HG03378 (cell line): ENCODE data around the gene ZFP36L1.

ENCODE experiments used
- ATAC-seq: cut with Tn5 transposase; IDR thresholded peaks from one replicate; pipeline ENCODE4 v1.9.1; 2021; ENCODE audit warnings: mild to moderate bottlenecking, moderate library complexity; ENCODE audit not compliant: unreplicated experiment

Gene ZFP36L1

GRCh38 chr14:68741839-68742470, 50.9 kb downstream of the ZFP36L1 start:
- peak; percentile 76 for ATAC-seq

- no peak for ATAC-seq
These were observed 51.4 kb downstream of the ZFP36L1 start for GRCh38 chr14:68741477-68741791.

DNA sequence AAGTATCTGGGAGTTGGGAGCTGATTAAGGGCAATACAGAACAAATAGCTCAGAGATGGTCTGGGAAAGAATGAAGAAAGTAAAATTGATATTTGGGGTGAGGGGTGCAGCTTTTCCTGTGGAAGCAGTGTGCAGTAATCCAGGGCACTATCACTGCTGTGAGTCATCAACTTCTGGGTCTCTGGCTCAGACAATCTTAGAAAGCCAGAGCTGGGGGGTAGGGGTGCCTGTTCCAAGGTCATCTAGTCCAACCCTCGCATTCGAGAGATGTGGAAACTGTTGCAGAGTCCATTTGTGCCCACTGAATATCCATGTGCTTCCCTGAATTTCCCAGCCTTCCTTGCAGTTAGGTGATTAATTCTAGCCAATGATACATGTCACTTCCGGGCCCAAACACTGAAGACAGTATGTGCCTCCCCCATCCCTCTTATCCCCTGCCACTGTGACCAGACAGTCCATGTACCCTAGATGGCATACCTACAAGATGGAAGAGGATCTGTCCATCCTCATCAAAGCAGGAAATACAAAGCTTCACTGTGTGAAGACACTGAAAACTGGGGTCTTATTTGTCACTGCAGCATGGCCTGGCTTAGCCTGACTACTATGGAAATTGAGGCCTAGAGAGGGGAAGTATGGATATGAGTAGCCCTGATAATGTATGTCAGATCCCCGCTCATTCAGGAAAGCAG, 51.9 kb downstream of the ZFP36L1 start:
- no peak for ATAC-seq

- no peak for ATAC-seq
These were observed 53.2 kb downstream of the ZFP36L1 start for GRCh38 chr14:68739701-68740100.

DNA sequence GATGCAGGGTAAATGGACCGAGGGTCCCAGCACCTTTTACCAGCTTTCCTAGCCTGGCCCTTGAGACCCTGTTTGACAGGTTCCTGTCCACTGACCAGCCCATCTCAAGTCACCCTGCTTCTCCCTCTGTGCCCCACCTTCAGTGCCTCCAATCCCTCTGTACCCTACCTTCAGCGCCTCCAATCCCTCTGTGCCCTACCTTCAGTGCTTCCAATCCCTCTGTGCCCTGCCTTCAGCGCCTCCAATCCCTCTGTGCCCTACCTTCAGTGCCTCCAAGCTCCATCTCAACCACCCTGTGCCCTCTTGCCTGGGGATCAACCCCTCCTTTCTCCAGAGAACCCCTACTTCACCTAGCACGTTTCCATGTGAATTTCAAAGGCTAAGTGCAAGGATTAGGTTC, 54.3 kb downstream of the ZFP36L1 start:
- ATAC-seq, result no peak
